Progenitor cell of endocrine pancreas (in vitro differentiated cells): ENCODE data around the gene TMEM45A. TPM values are rescaled to one million over a fixed set of nuclear protein-coding genes. Genes with fewer than 3 reads are reported as not detected.

ENCODE experiments used
- DNase-seq: peaks from one replicate; pipeline ENCODE4 v3.0.0; 2021; ENCODE audit warnings: low spot score; ENCODE audit not compliant: unreplicated experiment
- H3K27ac Mint-ChIP-seq: 2 replicates; pipeline ENCODE4 v1.8.0; 2021; ENCODE audit warnings: mild to moderate bottlenecking, moderate library complexity, mixed read lengths
- H3K27me3 Mint-ChIP-seq: 2 replicates; pipeline ENCODE4 v1.8.0; 2021; ENCODE audit warnings: mixed read lengths
- H3K36me3 Mint-ChIP-seq: 2 replicates; pipeline ENCODE4 v1.8.0; 2022; ENCODE audit warnings: mixed read lengths; ENCODE audit not compliant: insufficient read depth
- H3K4me1 Mint-ChIP-seq: 2 replicates; pipeline ENCODE4 v1.8.0; 2021; ENCODE audit warnings: low read depth, mixed read lengths
- H3K4me3 Mint-ChIP-seq: 2 replicates; pipeline ENCODE4 v1.8.0; 2021; ENCODE audit warnings: low read depth, mild to moderate bottlenecking, moderate library complexity, mixed read lengths
- H3K9me3 Mint-ChIP-seq: 2 replicates; pipeline ENCODE4 v1.8.0; 2021; ENCODE audit warnings: low read depth, mixed read lengths
- total RNA-seq: library from RNA; stranded (reverse); gene quantifications from 2 replicates; pipeline ENCODE4 v1.2.1, GENCODE V29; 2021
- TF ChIP-seq, protein P1 (sequence below): fragments of 200-600 bp; sonication (generic); IDR thresholded peaks from one replicate; pipeline ENCODE4 v1.5.0; 2021; ENCODE audit warnings: antibody characterized with exemption, mild to moderate bottlenecking; ENCODE audit not compliant: unreplicated experiment

TMEM45A gene
- total RNA-seq, 1 donor from 2014 or later: 13.6 TPM

DNA sequence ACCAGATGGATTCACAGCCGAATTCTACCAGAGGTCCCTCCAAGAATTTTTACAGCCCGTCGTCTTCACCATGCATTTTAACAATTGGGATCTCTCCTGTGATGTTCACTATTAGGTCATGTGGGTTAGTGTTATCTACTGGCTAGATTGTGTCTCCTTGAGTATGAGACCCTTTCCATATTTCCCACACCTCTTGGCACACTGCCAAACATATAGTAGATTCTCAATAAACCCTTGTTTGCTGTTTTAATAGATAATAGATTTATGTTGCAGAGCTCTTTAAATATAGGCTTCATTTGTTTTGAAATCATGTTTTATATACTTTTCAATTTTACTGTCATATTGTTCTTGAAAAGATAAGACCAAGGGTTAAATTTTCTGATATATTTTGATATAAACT, 82.1 kb downstream of the TMEM45A start:
- Mint-ChIP-seq H3K9me3 (no peaks in the 10 kb centered on the region), H3K4me1 (no peaks in the 10 kb centered on the region), H3K4me3 (no peak overlapping the region), H3K36me3 (peaks cover 3% of the 10 kb centered on the region), H3K27ac (no peak overlapping the region), H3K27me3 (no peaks in the 10 kb centered on the region)
- TF ChIP-seq, protein P1, sequence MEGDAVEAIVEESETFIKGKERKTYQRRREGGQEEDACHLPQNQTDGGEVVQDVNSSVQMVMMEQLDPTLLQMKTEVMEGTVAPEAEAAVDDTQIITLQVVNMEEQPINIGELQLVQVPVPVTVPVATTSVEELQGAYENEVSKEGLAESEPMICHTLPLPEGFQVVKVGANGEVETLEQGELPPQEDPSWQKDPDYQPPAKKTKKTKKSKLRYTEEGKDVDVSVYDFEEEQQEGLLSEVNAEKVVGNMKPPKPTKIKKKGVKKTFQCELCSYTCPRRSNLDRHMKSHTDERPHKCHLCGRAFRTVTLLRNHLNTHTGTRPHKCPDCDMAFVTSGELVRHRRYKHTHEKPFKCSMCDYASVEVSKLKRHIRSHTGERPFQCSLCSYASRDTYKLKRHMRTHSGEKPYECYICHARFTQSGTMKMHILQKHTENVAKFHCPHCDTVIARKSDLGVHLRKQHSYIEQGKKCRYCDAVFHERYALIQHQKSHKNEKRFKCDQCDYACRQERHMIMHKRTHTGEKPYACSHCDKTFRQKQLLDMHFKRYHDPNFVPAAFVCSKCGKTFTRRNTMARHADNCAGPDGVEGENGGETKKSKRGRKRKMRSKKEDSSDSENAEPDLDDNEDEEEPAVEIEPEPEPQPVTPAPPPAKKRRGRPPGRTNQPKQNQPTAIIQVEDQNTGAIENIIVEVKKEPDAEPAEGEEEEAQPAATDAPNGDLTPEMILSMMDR: no peak
- DNase-seq: no peak

GRCh38 chr3:100575704-100576103, 83.3 kb downstream of the TMEM45A start:
- Mint-ChIP-seq H3K4me1 (no peaks in the 10 kb centered on the region), H3K27ac (no peak overlapping the region), H3K36me3 (no peaks in the 10 kb centered on the region), H3K4me3 (no peak overlapping the region), H3K9me3 (no peaks in the 10 kb centered on the region), H3K27me3 (no peaks in the 10 kb centered on the region)
- no peak for DNase-seq
- TF ChIP-seq, protein P1: no peak

DNA sequence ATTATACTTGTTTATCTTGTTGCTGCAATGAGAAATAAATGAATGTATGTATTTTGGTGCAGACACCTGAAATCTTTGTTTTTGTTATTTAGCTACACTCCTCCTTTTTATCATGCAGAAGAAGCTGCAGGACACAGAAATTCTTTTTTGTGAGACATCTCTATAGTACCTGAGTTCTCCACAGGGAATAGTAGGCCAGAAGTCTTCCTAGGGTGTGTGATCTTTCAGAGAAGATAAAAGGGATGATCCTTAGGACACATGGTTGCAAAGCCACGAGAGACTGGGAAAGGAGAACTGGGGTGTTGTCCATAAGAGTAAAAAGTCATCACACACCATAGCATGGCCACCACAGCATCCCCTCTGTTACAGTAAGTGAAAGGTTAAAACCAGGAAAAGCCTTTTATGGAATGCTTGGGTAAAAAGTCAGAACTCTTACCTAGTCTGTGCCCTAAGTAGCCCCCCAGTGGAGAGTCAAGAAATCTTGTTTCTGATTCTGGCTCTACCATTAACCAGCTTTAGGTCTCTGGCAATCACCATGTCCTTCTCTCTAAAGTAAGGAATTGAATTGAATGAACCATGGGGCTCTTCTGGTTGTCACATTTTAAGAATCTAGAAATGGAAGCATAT, 85.1 kb downstream of the TMEM45A start:
- H3K27ac Mint-ChIP-seq: no peak overlapping the region
- no peak for DNase-seq

GRCh38 chr3:100578646-100579045, 86.2 kb downstream of the TMEM45A start:
- Mint-ChIP-seq H3K9me3 (no peaks in the 10 kb centered on the region), H3K27me3 (no peaks in the 10 kb centered on the region), H3K36me3 (no peaks in the 10 kb centered on the region), H3K4me3 (no peak overlapping the region), H3K4me1 (no peaks in the 10 kb centered on the region), H3K27ac (no peak overlapping the region)
- TF ChIP-seq, protein P1: no peak
- DNase-seq: no peak

More for the DNA sequence above, 85.1 kb downstream of the TMEM45A start:
- no peaks in the 10 kb centered on the region for H3K4me1 Mint-ChIP-seq
- no peaks in the 10 kb centered on the region for H3K27me3 Mint-ChIP-seq
- TF ChIP-seq, protein P1: no peak
- no peaks in the 10 kb centered on the region for H3K36me3 Mint-ChIP-seq
- H3K9me3 Mint-ChIP-seq: no peaks in the 10 kb centered on the region
- no peak overlapping the region for H3K4me3 Mint-ChIP-seq

GRCh38 chr3:100580147-100580546, 87.7 kb downstream of the TMEM45A start:
- peaks cover 10% of the 10 kb centered on the region for H3K9me3 Mint-ChIP-seq
- no peak overlapping the region for H3K4me3 Mint-ChIP-seq
- H3K4me1 Mint-ChIP-seq: no peaks in the 10 kb centered on the region
- no peaks in the 10 kb centered on the region for H3K36me3 Mint-ChIP-seq
- H3K27me3 Mint-ChIP-seq: no peaks in the 10 kb centered on the region
- no peak for DNase-seq
- no peak overlapping the region for H3K27ac Mint-ChIP-seq
- TF ChIP-seq, protein P1: no peak
